Measurements from ENCODE around the gene RPL5. TPM values are rescaled to one million over a fixed set of nuclear protein-coding genes. Genes with fewer than 3 reads are reported as not detected.

The RPL5 gene
- total RNA-seq, 1 donor from 2014 or later, result 1,372 TPM

DNA sequence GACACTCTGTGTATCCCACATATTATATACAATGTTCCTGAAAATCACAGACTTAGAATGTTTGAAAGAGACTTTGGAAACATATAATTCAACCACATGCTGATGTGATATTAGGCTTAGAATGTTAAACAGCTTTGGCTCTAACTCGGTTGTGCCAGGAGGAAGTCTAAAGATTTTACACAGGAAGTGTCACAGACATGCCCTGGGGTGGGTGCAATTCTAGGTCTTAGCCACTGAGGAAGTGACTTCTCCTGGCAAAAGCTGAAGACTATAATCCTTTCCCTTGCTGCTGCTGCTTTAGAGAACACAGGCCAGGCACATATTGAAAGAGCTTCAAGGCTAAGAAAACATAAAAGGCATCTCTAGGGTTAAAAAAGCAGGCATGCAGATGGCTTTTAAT is 51.0 kb downstream of the RPL5 start:
- DNase-seq (ENCODE audit: low read depth), result no peak
- TF ChIP-seq, protein P1, sequence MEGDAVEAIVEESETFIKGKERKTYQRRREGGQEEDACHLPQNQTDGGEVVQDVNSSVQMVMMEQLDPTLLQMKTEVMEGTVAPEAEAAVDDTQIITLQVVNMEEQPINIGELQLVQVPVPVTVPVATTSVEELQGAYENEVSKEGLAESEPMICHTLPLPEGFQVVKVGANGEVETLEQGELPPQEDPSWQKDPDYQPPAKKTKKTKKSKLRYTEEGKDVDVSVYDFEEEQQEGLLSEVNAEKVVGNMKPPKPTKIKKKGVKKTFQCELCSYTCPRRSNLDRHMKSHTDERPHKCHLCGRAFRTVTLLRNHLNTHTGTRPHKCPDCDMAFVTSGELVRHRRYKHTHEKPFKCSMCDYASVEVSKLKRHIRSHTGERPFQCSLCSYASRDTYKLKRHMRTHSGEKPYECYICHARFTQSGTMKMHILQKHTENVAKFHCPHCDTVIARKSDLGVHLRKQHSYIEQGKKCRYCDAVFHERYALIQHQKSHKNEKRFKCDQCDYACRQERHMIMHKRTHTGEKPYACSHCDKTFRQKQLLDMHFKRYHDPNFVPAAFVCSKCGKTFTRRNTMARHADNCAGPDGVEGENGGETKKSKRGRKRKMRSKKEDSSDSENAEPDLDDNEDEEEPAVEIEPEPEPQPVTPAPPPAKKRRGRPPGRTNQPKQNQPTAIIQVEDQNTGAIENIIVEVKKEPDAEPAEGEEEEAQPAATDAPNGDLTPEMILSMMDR (conservative IDR thresholded peaks at IDR 0.05; ENCODE audit: low read depth, low read length), result no peak
- no peak overlapping the region for H3K4me3 ChIP-seq (ENCODE audit: low read depth, low read length)

DNA sequence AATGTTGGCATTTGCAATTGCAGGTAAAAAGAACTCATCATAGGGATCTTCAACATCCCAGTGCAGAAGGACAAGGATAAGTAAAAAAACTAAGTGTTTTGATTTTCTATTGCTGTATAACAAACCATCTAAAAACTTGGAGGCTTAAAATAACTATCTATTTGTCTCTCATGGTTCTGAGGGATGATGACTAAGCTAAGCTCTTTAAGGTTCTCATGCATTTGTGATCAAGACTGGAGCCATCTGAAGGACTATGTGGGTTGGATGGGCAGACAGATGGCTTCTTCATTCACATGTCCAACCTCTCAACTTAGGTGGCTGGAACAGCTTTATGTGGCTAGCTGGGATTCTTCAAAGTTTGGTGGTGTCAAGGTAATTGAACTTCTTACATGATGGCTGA is 51.5 kb downstream of the RPL5 start:
- H3K4me3 ChIP-seq (ENCODE audit: low read depth, low read length), result no peak overlapping the region
- DNase-seq (ENCODE audit: low read depth), result no peak
- TF ChIP-seq, protein P1 (conservative IDR thresholded peaks at IDR 0.05; ENCODE audit: low read depth, low read length), result no peak

DNA sequence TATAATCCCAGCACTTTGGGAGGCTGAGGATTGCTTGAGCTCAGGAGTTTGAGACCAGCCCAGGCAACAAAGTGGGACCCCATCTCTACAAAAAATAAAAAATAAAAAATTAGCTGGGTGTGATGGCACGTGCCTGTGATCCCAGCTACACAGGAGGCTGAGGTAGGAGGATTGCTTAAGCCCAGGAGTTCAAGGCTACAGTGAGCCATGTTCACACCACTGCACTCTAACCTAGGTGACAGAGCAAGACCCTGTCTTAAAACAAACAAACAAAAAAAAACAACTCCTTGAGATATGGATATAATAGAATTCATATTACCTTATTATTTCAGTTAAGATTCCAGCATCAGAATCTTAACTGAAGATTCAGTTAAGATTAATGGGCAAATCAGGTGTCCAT is 52.4 kb downstream of the RPL5 start:
- TF ChIP-seq, protein P1 (conservative IDR thresholded peaks at IDR 0.05; ENCODE audit: low read depth, low read length), result no peak
- no peak overlapping the region for H3K4me3 ChIP-seq (ENCODE audit: low read depth, low read length)
- no peak for DNase-seq (ENCODE audit: low read depth)

DNA sequence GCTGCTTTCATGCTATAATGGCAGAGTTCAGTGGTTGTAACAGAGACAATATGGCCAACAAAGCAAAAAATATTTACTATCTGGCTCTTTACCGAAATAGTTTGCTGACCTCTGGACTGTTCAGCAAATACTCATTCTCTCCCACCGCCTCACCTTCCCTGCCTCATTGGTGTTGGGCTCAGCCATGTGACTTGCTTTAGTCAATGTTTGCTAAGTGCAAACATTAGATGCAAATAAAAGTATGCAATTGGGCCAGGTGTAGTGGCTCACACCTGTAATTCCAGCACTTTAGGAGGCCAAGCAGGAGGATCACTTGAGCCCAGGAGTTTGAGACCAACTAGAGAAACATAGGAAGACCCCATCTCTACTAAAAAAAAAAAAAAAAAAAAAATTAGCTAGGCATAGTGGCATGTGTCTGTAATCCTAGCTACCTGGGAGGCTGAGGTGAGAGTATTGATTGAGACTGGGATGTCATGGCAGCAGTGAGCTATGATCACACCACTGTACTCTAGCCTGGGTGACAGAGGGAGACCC is 55.1 kb downstream of the RPL5 start:
- no peak for DNase-seq (ENCODE audit: low read depth)
- TF ChIP-seq, protein P1 (conservative IDR thresholded peaks at IDR 0.05; ENCODE audit: low read depth, low read length), result no peak
- H3K4me3 ChIP-seq (ENCODE audit: low read depth, low read length), result no peak overlapping the region

DNA sequence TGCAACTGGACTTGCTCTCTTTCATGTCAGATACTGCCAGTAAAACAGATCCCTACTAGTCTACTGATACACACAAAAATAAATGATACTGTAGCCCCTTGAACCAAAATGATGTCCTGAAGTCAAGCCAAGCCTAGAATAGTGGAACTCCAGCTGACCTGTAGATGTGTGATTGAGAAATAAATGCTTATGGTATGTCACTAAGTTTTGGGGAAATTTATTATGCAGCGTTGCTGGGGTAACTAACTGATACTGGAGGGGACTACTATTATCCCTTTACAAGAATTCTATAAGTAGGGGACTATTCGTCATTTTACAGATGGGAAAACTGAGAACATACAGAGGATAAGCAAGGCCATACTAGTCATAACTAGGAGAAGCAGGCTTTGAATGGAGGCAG is 55.6 kb downstream of the RPL5 start:
- DNase-seq (ENCODE audit: low read depth), result no peak
- TF ChIP-seq, protein P1 (conservative IDR thresholded peaks at IDR 0.05; ENCODE audit: low read depth, low read length), result no peak
- no peak overlapping the region for H3K4me3 ChIP-seq (ENCODE audit: low read depth, low read length)

Other genes with a start within 250 kb of the RPL5 start
- gene EVI5, start 46.9 kb upstream of the RPL5 start, total RNA-seq, result 5.9 and 9.6 TPM in 2 replicates
- gene DIPK1A, start 129.4 kb downstream of the RPL5 start, total RNA-seq, result 1.8 and 3.1 TPM in 2 replicates
- 23.9 and 26.3 TPM in 2 replicates for gene MTF2, start 247.2 kb downstream of the RPL5 start, total RNA-seq